Dedifferentiated amniotic fluid mesenchymal stem cell (primary cell): ENCODE measurements around the gene SPPL3.
"Not testable (repeated sequence)": the region's sequence is repeated elsewhere in the genome, so short reads cannot be mapped to it uniquely, and the experiment has no call there.

ENCODE experiments used
- DNase-seq: peaks from one replicate; pipeline ENCODE4 v3.0.0-alpha.2; 2016; ENCODE audit errors: extremely low spot score

Gene SPPL3

DNA sequence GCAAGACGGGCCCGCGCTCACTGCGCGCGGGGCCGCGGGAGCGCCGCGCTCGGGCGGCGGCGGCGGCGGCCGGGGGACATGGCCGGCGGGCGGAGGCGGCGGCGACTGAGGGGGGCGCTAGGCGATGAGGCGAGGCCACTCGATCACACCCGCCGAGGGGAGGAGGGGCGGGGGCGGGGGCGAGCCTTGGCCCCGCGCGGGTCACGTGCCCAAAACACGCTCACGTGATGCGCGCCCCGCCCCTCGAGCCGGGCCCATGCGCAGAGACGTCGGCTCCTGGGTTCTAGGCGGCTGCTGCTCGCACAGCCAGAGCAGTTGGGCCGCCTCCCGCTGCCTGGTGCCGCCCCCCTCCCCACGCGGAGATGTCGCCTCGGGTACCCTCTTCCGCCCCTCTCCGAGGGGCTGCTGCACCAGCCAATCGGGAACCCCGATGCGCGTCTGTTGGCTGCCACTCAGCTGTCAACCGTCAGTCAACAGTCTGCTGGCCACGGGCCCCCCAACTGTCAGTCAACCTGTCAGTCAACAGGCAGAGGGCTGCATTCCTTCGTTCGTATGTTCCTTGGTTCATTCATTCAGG is at the start of gene SPPL3:
TSS of gene SPPL3 (minus strand) at position 162 of the 577 bp plus-strand sequence. CDS start 491 bp downstream, outside the sequence.
- peak; percentile 68 for DNase-seq

GRCh38 chr12:120950807-120951206 is 46.6 kb upstream of the SPPL3 start:
- no peak for DNase-seq

DNA sequence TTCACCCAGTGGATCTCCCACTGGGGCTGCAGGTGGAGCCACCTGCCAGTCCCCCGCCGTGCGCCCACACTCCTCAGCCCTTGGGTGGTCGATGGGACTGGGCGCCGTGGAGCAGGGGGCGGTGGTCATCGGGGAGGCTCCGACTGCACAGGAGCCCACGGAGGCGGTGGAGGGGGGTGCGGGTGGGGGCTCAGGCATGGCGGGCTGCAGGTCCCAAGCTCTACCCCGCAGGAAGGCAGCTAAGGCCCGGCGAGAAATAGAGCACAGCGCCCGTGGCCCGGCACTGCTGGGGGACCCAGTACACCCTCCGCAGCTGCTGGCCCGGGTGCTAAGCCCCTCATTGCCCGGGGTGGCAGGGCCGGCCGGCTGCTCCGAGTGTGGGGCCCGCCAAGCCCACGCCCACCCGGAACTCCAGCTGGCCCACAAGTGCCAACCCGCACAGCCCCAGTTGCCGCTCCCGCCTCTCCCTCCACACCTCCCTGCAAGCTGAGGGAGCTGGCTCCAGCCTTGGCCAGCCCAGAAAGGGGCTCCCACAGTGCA is 46.2 kb upstream of the SPPL3 start:
- DNase-seq, result not testable (repeated sequence)

- DNase-seq, result not testable (repeated sequence)
These were observed 41.4 kb upstream of the SPPL3 start for GRCh38 chr12:120945516-120945915.

GRCh38 chr12:120944645-120945217 is 40.6 kb upstream of the SPPL3 start:
- DNase-seq, result no peak

- DNase-seq, result no peak
These were observed 39.3 kb upstream of the SPPL3 start for GRCh38 chr12:120943482-120943881.

DNA sequence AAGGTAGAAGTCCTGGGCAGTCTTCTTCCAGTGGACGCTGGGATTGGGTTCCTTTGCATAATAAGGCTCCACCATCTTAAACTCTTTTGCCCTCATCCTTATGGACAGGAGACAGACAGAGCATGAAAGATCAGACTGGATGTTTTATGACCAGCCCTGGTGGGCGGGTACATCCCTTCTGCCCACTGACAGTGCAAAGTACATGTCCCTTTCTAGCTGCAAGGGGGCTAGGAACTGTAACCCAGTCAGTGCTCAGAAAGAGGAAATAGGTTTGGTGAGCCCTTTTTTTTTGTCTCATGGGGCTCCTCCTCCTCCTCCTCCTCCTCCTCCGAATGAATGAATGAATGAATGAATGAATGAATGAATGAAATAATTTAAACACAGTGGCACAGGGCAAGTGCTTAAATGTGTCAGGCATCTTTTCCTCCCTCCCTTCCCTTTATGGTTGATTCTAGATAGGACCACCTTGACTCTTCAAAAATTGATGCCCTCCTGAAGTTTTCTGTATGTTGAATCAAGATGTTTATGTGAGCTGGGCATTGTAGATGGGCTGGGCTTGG is 37.8 kb upstream of the SPPL3 start:
- no peak for DNase-seq

DNA sequence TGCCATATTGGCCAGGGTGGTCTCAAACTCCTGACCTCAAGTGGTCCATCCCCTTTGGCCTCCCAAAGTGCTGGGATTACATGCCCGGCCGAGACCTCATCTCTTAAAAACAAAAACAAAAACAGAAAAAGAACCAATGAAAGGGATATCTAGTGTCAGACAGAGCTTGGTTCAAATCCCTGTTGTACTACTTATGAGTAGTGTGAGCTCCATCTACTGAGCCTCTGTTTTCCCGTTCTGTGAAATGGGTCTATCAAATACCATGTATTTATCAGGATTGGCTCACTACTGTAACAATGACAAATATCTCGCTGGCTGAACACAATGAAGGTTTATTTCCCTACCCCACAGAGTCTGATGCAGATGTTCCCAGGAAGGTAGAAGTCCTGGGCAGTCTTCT is 37.3 kb upstream of the SPPL3 start:
- DNase-seq, result no peak

- DNase-seq, result no peak
These were observed 36.6 kb upstream of the SPPL3 start for GRCh38 chr12:120940799-120941198.

DNA sequence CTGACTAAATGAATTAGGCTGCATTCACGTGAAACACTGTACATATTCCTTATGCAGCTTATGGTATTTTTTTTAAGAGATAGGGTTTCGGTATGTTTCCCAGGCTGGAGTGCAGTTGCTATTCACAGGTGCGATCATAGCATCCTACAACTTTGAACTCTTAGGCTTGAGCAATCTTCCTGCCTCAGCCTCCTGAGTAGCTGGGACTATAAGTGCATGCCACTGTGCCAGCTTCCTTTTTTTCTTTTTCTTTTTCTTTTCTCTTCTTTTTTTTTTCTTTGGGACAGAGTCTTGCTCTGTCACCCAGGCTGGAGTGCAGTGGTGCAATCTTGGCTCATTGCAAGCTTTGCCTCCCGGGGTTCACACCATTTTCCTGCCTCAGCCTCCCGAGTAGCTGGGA is 35.8 kb upstream of the SPPL3 start:
- DNase-seq, result no peak

- DNase-seq, result no peak
These were observed 35.4 kb upstream of the SPPL3 start for GRCh38 chr12:120939523-120939922.

- DNase-seq, result no peak
These were observed 34.3 kb upstream of the SPPL3 start for GRCh38 chr12:120938496-120938895.

DNA sequence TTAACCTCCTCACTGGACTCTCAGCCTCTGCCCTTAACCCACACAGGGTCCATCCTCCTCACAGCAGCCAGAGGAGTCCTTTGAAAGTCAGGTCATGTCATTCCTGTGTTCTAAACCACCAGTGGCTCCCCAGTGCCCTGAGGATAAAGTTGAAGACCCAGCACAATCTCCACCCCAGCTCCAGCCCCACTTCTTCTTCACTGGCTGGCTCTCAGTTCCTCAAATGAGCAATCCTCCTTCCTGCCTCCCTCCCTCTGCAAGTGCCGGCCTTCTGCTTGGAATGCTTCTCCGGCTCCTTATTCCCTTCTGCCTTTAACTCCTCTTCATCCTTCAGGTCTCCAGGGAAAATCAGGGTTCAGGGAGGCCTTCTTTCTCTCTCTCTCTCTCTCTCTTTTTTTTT is 32.0 kb upstream of the SPPL3 start:
- DNase-seq, result no peak

GRCh38 chr12:120933786-120934185 is 29.6 kb upstream of the SPPL3 start:
- no peak for DNase-seq

DNA sequence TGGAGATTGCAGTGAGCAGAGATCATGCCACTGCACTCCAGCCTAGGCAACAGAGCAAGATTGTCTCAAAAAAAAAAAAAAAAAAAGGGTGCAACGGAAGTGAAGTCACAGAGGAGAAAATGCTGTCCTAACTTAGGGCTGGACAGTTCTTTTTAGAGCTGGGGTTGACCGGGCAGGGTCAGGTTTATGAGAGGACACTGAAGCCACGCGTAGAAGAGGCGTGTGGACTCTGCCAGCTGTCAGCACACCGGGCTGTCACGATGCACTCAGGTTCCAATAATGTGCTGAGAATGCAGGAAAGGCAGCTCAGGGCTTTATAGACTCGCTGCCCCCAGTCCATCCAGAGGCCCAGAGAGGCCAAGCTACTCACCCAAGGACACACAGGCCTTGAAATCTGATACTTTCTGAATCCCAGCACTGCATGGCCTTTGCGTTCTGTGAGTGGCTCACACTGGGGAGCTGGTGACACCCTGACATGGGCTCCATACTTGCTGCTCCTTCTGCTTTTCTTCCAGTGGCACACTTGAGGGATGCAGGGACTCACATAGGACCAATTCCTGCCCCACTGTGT is 28.9 kb upstream of the SPPL3 start:
- DNase-seq, result no peak

- no peak for DNase-seq
These were observed 27.9 kb upstream of the SPPL3 start for GRCh38 chr12:120932058-120932457.

DNA sequence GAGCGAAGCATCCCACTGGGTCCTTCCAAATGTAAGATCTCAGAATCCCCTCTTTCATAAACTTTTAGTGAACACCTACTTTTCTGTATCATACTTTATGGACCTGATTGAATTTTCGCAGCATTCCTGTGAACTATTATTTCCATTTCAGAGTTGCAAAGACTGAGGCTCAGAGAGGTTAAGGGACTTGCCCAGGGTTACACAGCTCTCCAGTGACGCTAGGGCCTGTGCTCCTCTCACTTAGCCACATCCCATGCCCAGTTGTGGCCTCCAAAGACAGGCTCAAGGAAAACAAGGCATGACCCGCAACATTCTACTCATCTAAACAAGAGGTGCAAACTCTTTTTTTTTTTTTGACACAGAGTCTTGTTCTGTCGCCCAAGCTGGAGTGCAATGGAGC is 25.9 kb upstream of the SPPL3 start:
- DNase-seq, result no peak

- no peak for DNase-seq
These were observed 24.9 kb upstream of the SPPL3 start for GRCh38 chr12:120928864-120929652.

DNA sequence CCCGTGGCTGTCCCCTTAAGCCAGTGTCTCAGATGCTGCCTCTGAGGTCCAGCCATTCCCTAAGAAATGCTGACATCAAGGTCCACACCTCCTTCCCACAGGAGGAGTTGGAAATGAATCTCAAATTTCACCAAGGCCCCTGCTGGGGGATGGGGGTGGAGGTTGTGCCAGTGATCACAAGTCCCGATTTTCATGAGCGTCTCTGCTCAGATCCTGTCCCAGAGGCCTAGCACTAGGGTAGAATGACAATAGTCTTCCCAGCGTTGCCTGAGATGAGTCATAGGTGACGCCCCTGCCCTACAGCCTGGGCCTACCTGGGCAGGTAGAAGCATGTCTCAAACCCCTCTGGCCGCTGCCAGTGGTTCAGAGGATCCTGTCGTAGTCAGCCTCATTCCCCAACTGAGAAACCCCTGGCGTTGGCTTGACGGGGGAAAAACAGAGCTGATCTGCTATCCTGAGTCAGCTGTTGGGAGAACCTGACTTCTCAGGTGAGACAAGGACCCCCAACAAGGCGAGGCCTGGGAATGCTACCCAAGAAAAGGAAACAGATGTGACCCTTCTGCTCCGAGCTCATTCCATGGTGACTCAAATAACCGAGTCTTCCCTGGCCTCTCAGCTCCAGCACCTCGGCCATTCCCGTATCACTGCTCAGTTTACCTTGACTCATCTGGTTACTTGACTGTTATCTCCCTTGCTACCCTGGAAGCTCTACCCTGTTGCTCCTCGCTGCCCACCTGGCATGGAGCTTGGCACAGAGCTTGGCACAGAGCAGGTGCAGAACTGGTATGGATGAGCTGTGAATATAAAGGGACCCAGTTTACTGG is 21.8 kb upstream of the SPPL3 start:
- DNase-seq, result no peak

GRCh38 chr12:120922279-120922678 is 18.1 kb upstream of the SPPL3 start:
- no peak for DNase-seq

DNA sequence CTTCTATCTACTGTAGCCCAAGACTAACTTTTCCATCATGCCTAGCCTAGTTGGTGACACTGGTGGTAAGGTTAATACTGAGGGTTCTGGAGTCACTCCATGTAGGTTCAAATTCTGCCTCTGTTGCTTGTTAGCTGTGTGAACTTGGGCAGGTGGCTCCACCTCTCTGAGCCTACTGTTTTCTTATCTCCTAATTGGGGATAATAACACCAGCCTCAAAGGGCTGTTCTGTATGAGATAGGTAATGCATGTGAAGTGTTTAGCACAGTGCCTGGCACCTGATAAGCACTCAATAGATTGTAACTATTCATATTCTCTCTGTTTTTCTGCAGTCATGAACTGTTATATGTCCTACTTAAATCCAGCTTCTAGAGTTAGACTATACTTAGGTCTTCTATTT is 17.5 kb upstream of the SPPL3 start:
- no peak for DNase-seq
